ENCODE measurements around the gene PPDPF.

Gene PPDPF

DNA sequence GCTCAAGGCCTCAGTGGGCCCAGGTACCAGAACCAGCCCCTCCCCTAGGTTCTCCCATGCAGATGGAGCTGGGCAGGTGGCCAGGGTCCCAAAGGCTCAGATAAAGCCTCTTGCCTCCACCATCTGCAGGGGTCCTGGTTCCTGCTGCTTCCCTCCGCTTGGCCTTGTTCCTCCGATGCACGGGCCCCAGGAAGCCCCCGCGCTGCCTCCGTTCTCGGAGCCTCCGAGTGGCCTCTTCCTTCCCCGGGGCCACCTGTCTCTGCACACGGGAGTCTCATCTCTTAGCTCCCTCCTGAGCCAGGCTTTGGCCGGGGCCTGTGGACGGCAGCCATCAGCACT lies 18.5 kb downstream of the PPDPF start:
- H3K27me3 ChIP-seq (ENCODE audit: control insufficient read depth, insufficient read depth, low read length, poor library complexity, severe bottlenecking) = no peaks in the 10 kb centered on the region
- H3K4me1 ChIP-seq (ENCODE audit: control insufficient read depth, insufficient read depth, low read length) = no peaks in the 10 kb centered on the region
- no peaks in the 10 kb centered on the region for H3K9me3 ChIP-seq (ENCODE audit: control insufficient read depth, low read length)
- no peak overlapping the region for H3K27ac ChIP-seq (ENCODE audit: insufficient read depth, low read depth, low read length, poor library complexity, severe bottlenecking)
- no peaks in the 10 kb centered on the region for H3K36me3 ChIP-seq (ENCODE audit: control insufficient read depth, insufficient read depth, low read length)
- 89 to 90% methylated on average over 12 of the region's 12 CpGs for WGBS, 2 experiments
- no peak overlapping the region for H3K4me3 ChIP-seq (ENCODE audit: insufficient read depth, low read depth, low read length)

DNA sequence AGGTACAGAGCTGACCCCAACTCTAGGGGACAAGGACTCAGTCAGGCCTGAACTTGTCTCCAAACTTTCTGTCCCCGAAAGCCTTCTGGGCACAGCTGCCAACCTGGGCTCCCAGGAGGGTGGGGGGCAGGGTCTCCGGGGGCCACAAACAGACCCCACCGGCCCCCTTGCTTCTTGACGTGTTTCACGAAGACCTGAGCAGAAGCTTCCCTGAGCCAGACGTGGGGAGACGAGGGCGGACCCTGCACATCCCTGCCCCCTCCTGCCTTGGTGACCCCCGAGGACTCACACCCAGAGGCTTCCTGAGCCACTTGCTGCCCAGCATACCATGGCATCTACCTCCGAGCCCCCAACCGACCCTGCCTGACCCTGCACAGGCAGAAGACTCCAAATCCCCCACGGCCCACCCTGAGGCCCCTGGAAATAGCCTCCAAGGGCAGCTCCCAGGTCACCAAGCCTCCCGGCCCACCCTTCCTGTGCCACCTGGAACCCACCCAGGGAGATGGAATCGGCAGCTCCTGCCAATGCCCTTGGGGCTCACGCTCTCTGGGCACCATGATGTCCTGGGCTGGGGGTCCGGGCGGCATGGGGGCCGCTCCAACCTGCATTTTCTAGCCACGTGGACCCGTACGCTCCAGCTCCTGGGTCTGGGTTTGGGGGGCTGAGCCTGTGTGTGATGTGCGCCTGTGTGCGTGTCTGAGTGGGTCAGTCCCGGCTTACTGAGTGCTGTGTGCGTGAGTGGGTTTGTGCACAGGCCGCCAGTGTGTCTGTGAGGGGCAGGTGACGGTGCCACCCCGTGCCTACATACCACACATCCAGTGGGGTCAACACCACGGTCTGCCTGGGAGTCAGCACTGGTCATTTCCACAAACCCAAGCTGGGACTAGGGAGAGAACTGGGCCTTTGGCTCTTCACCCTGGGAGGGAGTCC lies 19.1 kb downstream of the PPDPF start:
- H3K4me3 ChIP-seq (ENCODE audit: insufficient read depth, low read depth, low read length) = no peak overlapping the region

DNA sequence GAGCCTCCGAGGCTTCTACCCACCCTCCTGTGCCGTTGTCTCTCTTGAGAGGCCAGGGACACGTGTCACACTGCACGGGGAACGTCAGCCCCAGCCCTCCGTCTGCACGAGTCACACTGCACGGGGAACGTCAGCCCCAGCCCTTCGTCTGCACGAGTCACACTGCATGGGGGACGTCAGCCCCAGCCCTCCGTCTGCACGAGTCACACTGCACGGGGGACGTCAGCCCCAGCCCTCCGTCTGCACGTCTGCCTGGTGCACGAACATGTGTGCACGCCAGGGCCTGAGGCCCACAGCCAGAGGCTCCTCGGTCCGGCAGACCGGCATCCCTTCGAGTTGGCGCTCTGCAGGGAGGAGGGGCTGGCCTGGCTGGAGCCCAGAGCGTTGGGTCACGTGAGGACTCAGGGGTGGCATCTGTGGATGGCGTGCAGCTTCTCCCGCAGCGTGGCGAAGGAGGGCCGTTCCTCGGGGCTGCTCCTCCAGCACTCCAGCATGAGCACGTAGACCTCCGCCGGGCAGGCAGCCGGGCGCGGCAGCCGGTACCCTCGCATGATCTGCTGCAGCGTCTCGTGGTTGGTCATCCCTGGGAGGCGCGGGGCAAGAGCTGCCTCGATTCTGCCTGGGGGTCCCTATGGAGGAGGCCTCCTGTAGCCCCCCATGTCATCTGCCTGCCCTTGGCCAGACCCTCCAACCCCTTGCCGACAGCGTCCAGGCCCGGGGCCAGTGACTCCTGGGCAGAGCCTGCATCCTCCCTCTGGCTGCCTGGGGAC lies 20.0 kb downstream of the PPDPF start:
- WGBS, 2 experiments = 92% methylated on average over 49 of the region's 49 CpGs
- Histone ChIP-seq H3K4me1 (ENCODE audit: control insufficient read depth, insufficient read depth, low read length) (no peaks in the 10 kb centered on the region), H3K27me3 (ENCODE audit: control insufficient read depth, insufficient read depth, low read length, poor library complexity, severe bottlenecking) (no peaks in the 10 kb centered on the region), H3K9me3 (ENCODE audit: control insufficient read depth, low read length) (no peaks in the 10 kb centered on the region), H3K36me3 (ENCODE audit: control insufficient read depth, insufficient read depth, low read length) (no peaks in the 10 kb centered on the region), H3K4me3 (ENCODE audit: insufficient read depth, low read depth, low read length) (no peak overlapping the region), H3K27ac (ENCODE audit: insufficient read depth, low read depth, low read length, poor library complexity, severe bottlenecking) (no peak overlapping the region)

More for the DNA sequence above, 19.1 kb downstream of the PPDPF start:
- Histone ChIP-seq H3K9me3 (ENCODE audit: control insufficient read depth, low read length) (no peaks in the 10 kb centered on the region), H3K27me3 (ENCODE audit: control insufficient read depth, insufficient read depth, low read length, poor library complexity, severe bottlenecking) (no peaks in the 10 kb centered on the region), H3K27ac (ENCODE audit: insufficient read depth, low read depth, low read length, poor library complexity, severe bottlenecking) (no peak overlapping the region), H3K36me3 (ENCODE audit: control insufficient read depth, insufficient read depth, low read length) (no peaks in the 10 kb centered on the region), H3K4me1 (ENCODE audit: control insufficient read depth, insufficient read depth, low read length) (no peaks in the 10 kb centered on the region)
- WGBS, 2 experiments = 93% methylated on average over 29 of the region's 29 CpGs

DNA sequence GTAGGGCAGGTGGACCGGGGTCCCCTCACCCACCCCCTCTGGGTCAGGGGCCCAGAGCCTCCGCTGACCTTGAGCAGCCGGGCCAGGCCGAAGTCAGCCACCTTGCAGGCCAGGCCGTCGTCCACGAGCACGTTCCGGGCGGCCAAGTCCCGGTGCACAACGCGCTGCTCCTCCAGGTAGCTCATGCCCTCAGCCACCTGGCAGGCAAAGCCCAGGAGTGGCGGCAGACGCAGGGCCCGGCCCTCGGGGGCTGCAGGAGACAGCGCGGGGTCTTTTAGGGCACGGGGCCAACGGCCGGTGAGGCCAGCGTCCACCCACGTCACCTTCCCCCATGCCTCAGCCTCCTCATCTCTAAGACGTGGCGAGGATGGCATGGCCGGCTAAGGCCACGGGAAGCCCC lies 20.8 kb downstream of the PPDPF start:
- no peak overlapping the region for H3K4me3 ChIP-seq (ENCODE audit: insufficient read depth, low read depth, low read length)
- no peaks in the 10 kb centered on the region for H3K9me3 ChIP-seq (ENCODE audit: control insufficient read depth, low read length)
- H3K36me3 ChIP-seq (ENCODE audit: control insufficient read depth, insufficient read depth, low read length) = no peaks in the 10 kb centered on the region
- H3K27ac ChIP-seq (ENCODE audit: insufficient read depth, low read depth, low read length, poor library complexity, severe bottlenecking) = no peak overlapping the region
- 93 to 94% methylated on average over 28 of the region's 28 CpGs for WGBS, 2 experiments
- no peaks in the 10 kb centered on the region for H3K4me1 ChIP-seq (ENCODE audit: control insufficient read depth, insufficient read depth, low read length)
- no peaks in the 10 kb centered on the region for H3K27me3 ChIP-seq (ENCODE audit: control insufficient read depth, insufficient read depth, low read length, poor library complexity, severe bottlenecking)

DNA sequence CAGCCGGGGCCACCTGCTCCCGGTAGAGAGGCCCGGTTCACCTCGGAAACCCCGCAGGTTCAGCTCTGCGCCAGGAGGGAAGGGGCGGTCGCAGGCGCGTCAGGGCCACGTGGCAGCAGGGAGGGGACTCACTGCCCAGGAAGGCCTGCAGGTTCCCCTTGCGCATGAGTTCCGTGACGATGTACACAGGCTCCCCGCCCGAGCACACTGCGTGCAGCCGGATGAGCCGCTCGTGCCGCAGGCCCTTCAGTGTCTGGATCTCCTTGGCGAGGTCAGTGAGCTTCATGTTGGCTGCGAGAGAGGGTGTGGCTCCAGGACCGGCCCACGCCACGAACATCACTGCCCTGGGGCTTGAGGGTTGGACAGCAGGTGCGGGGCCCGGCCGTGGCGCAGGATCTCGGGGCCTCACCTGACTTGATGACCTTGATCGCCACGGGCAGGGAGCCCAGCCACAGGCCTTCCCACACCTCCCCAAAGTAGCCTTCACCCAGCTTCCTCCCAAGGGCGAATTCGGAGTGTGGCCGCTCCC lies 21.5 kb downstream of the PPDPF start:
- no peaks in the 10 kb centered on the region for H3K4me1 ChIP-seq (ENCODE audit: control insufficient read depth, insufficient read depth, low read length)
- no peak overlapping the region for H3K4me3 ChIP-seq (ENCODE audit: insufficient read depth, low read depth, low read length)
- H3K27me3 ChIP-seq (ENCODE audit: control insufficient read depth, insufficient read depth, low read length, poor library complexity, severe bottlenecking) = no peaks in the 10 kb centered on the region
- no peak overlapping the region for H3K27ac ChIP-seq (ENCODE audit: insufficient read depth, low read depth, low read length, poor library complexity, severe bottlenecking)
- WGBS, 2 experiments = 94 to 95% methylated on average over 36 of the region's 36 CpGs
- no peaks in the 10 kb centered on the region for H3K9me3 ChIP-seq (ENCODE audit: control insufficient read depth, low read length)
- no peaks in the 10 kb centered on the region for H3K36me3 ChIP-seq (ENCODE audit: control insufficient read depth, insufficient read depth, low read length)

DNA sequence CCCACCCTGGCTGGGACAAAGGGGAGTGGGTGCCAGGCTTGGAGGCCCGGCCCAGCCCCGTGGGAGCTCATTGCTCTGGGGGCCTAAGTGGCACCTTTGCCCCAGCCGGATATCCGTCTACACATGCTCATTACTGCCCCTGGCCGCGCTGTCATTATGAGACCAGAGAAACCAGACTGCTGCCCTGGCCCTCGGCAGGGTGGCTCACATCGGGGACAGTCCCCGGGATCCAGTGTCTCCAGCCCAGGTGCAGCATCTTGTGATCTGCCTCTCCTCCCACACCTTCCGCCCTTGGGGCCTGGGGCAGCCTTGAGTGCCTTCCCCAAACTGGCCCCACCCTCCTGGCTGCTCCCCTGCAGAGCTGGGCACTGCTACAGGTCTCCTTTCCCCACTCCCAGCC lies 22.1 kb downstream of the PPDPF start:
- no peak overlapping the region for H3K27ac ChIP-seq (ENCODE audit: insufficient read depth, low read depth, low read length, poor library complexity, severe bottlenecking)
- no peaks in the 10 kb centered on the region for H3K9me3 ChIP-seq (ENCODE audit: control insufficient read depth, low read length)
- 93 to 94% methylated on average over 10 of the region's 10 CpGs for WGBS, 2 experiments
- no peaks in the 10 kb centered on the region for H3K4me1 ChIP-seq (ENCODE audit: control insufficient read depth, insufficient read depth, low read length)
- no peak overlapping the region for H3K4me3 ChIP-seq (ENCODE audit: insufficient read depth, low read depth, low read length)
- no peaks in the 10 kb centered on the region for H3K36me3 ChIP-seq (ENCODE audit: control insufficient read depth, insufficient read depth, low read length)
- no peaks in the 10 kb centered on the region for H3K27me3 ChIP-seq (ENCODE audit: control insufficient read depth, insufficient read depth, low read length, poor library complexity, severe bottlenecking)

DNA sequence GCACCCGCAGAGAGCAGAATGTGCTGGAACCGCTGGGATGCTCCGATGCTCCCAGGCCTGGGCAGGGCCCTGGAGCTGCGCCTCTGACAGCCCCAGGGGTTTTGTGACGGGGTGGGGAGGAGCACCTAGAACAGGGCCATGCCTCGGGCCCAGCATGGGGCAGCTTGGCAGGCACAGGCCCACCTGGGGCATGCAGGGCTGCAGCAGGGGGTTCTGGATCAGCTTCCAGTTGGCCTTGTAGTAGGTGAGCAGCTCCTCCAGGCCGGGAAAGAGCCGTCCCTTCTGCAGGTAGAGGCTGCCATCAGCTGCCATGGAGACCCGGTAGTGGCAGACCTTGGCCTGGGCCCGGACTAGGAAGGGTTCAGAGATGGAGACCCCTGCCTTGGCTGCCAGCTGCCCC lies 22.6 kb downstream of the PPDPF start:
- H3K36me3 ChIP-seq (ENCODE audit: control insufficient read depth, insufficient read depth, low read length) = no peaks in the 10 kb centered on the region
- no peak overlapping the region for H3K4me3 ChIP-seq (ENCODE audit: insufficient read depth, low read depth, low read length)
- H3K9me3 ChIP-seq (ENCODE audit: control insufficient read depth, low read length) = no peaks in the 10 kb centered on the region
- H3K27me3 ChIP-seq (ENCODE audit: control insufficient read depth, insufficient read depth, low read length, poor library complexity, severe bottlenecking) = no peaks in the 10 kb centered on the region
- no peaks in the 10 kb centered on the region for H3K4me1 ChIP-seq (ENCODE audit: control insufficient read depth, insufficient read depth, low read length)
- H3K27ac ChIP-seq (ENCODE audit: insufficient read depth, low read depth, low read length, poor library complexity, severe bottlenecking) = no peak overlapping the region
- 87 to 91% methylated on average over 10 of the region's 10 CpGs for WGBS, 2 experiments

DNA sequence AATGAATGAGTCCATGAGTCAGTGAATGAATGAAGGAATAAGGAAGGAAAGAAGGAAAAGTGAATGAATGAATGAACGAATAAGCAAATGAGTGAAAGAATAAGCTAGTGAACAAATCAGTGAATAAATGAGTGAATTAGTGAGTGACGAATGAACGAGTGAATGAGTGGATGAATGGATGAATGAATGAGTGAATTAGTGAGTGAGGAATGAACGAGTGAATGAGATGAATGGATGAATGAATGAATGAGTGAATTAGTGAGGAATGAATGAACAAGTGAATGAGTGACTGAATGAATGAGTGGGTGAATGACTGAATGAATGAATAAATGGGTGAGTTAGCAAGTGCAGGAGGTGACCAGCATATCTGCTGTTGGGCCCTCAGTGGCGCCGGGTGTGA lies 23.2 kb downstream of the PPDPF start:
- H3K27me3 ChIP-seq (ENCODE audit: control insufficient read depth, insufficient read depth, low read length, poor library complexity, severe bottlenecking) = no peaks in the 10 kb centered on the region
- no peaks in the 10 kb centered on the region for H3K4me1 ChIP-seq (ENCODE audit: control insufficient read depth, insufficient read depth, low read length)
- WGBS, 2 experiments = 90 to 92% methylated on average over 6 of the region's 6 CpGs
- H3K9me3 ChIP-seq (ENCODE audit: control insufficient read depth, low read length) = no peaks in the 10 kb centered on the region
- no peak overlapping the region for H3K4me3 ChIP-seq (ENCODE audit: insufficient read depth, low read depth, low read length)
- H3K27ac ChIP-seq (ENCODE audit: insufficient read depth, low read depth, low read length, poor library complexity, severe bottlenecking) = no peak overlapping the region
- H3K36me3 ChIP-seq (ENCODE audit: control insufficient read depth, insufficient read depth, low read length) = no peaks in the 10 kb centered on the region

DNA sequence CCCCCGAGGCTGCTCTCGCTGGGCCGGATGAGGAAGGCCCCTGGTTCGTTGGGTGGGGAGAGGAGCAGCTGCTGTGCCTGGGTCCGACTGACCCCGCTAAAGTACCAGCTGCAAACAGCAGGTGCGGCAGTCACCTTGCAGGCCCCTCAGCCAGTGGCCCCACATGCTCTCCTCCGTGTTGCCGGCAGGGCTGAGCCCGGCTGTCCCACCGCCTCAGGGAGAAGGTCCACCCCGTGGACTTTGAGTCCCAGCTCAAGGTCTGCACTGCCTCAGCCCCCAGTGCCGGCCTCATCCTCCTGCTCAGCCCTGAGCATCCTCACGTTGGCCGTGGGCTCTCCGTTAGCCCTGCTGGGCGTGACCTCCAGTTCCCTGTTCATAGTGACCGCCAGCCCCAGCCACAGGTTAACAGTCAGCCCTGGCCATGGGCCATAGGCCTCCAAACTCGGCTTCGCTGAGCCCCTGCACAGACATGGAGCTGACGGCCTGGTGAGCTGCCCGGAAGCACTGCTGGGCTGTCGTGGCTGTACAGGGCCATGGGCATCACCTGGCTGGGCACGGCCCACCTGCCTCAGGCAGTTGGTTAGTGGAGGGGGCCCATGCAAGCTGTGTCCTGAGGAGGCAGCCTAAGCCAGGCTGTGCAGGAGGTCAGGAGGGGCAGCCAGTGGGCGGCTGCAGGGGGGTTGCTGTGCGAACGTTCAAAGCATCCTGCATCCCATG lies 23.8 kb downstream of the PPDPF start:
- Histone ChIP-seq H3K4me1 (ENCODE audit: control insufficient read depth, insufficient read depth, low read length) (no peaks in the 10 kb centered on the region), H3K36me3 (ENCODE audit: control insufficient read depth, insufficient read depth, low read length) (no peaks in the 10 kb centered on the region), H3K9me3 (ENCODE audit: control insufficient read depth, low read length) (no peaks in the 10 kb centered on the region), H3K27me3 (ENCODE audit: control insufficient read depth, insufficient read depth, low read length, poor library complexity, severe bottlenecking) (no peaks in the 10 kb centered on the region), H3K27ac (ENCODE audit: insufficient read depth, low read depth, low read length, poor library complexity, severe bottlenecking) (no peak overlapping the region), H3K4me3 (ENCODE audit: insufficient read depth, low read depth, low read length) (no peak overlapping the region)
- WGBS, 2 experiments = 88 to 90% methylated on average over 27 of the region's 27 CpGs
